Measurements from ENCODE around the gene USP46. TPM values are rescaled to one million over a fixed set of nuclear protein-coding genes. Genes with fewer than 3 reads are reported as not detected.

USP46 gene
- total RNA-seq, 2 experiments from 2014 or later, result 13.1 to 15.0 TPM

DNA sequence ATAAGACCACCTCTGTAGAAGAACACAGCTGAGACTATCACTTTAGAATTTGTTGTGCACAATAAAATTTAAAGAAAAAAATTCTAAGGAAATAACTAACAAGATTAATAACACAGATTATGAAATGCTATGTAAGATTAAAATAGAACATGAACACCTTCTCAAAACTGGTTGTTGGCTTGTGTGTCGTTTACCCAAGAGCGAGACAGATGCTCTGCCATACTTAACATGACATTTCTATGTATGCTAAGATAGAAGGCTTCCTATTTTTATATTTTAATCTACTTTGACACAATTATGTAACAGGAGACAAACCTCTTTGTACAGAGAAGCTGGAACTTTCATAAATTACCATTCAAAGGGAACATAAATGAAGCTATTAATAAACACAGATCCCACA is 30.1 kb downstream of the USP46 start:
- no peak for DNase-seq
- H3K4me3 Mint-ChIP-seq, result no peak overlapping the region
- CTCF ChIA-PET, result interaction anchor here (1.5 kb wide), 1 partner anchor 43 kb away, joined by 3 read pairs; no protein-coding TSS in a partner anchor
- H3K27ac Mint-ChIP-seq, result no peak overlapping the region
- peaks cover 19% of the 10 kb centered on the region for H3K36me3 Mint-ChIP-seq (ENCODE audit: low read depth)
- H3K9me3 Mint-ChIP-seq, result no peaks in the 10 kb centered on the region
- peaks cover 2% of the 10 kb centered on the region for H3K4me1 Mint-ChIP-seq
- no peaks in the 10 kb centered on the region for H3K27me3 Mint-ChIP-seq
- POLR2A ChIA-PET, result interaction anchor here (1.4 kb wide), 1 partner anchor 11 kb away, joined by 3 read pairs; no protein-coding TSS in a partner anchor

DNA sequence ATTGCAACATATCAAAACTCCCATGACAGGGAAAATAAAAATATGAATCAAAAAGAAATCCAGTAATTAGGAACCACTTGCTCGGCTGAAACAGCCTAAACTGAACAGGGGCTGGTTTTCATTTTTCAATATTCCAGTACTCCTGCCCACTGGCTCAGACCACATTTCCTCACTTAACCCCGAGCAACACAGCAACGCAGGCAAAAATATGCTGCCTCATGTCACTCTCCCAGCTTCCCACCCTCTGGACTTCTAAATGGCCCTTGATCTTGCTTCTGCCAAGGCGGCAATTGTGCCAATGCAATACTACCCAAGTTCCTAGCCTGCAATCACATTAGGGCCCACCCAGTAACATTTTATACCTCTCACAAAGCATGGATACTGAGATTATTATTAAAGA is 30.6 kb downstream of the USP46 start:
- POLR2A ChIA-PET, result interaction anchor here (1.4 kb wide), 1 partner anchor 11 kb away, joined by 3 read pairs; no protein-coding TSS in a partner anchor
- Mint-ChIP-seq H3K27me3 (no peaks in the 10 kb centered on the region), H3K4me1 (peaks cover 2% of the 10 kb centered on the region), H3K9me3 (no peaks in the 10 kb centered on the region), H3K36me3 (ENCODE audit: low read depth) (peaks cover 20% of the 10 kb centered on the region), H3K27ac (no peak overlapping the region), H3K4me3 (no peak overlapping the region)
- no peak for DNase-seq
- CTCF ChIA-PET, result interaction anchor here (1.5 kb wide), 1 partner anchor 42 kb away, joined by 3 read pairs; no protein-coding TSS in a partner anchor

DNA sequence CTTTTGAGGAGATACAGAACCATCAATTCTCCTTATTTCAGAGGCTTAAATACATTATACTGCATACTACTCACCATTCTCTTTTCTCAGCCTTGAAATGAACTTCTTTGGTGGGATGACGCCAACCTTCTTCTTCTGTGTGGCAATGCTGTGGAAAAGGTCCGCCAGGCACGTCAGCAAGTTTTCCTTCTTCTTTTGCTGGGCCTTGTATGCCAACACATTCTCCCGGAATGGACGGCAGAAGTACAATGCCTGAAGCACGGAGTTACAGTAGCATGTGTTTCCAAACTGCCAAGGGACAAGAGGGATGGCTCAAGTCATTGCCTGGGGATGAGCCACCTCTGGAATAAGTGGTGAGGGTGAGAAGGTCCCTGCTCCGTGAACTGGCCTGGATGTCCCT is 31.2 kb downstream of the USP46 start:
- ChIA-PET CTCF (no interaction called here), POLR2A (no interaction called here)
- Mint-ChIP-seq H3K27me3 (no peaks in the 10 kb centered on the region), H3K4me3 (no peak overlapping the region), H3K27ac (no peak overlapping the region), H3K4me1 (peaks cover under 1% of the 10 kb centered on the region), H3K9me3 (no peaks in the 10 kb centered on the region), H3K36me3 (ENCODE audit: low read depth) (peaks cover 22% of the 10 kb centered on the region)
- DNase-seq, result no peak

DNA sequence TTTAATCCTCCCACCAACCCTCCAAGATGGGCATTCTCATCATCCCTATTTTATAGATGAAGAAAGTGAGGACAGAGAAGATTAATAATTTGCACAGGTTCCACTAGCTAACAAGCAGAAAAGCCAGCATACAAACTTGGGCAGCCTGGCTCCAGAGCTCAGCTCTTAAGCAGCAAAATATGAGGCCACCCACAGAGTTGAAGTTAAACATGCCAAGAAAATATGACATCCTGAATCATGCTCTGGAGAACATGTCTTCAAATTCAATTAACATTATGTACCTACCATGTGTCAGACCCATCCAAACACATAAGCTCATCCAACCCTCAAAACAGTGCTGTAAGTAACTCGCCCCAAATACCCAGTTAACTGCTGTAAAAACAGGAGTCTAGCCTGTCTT is 33.9 kb downstream of the USP46 start:
- Mint-ChIP-seq H3K4me1 (no peaks in the 10 kb centered on the region), H3K9me3 (no peaks in the 10 kb centered on the region), H3K36me3 (ENCODE audit: low read depth) (peaks cover 26% of the 10 kb centered on the region), H3K27ac (no peak overlapping the region), H3K27me3 (no peaks in the 10 kb centered on the region), H3K4me3 (no peak overlapping the region)
- POLR2A ChIA-PET, result no interaction called here
- CTCF ChIA-PET, result interaction anchor here (1.1 kb wide), 1 partner anchor 11 kb away, joined by 3 read pairs; no protein-coding TSS in a partner anchor
- DNase-seq, result no peak

DNA sequence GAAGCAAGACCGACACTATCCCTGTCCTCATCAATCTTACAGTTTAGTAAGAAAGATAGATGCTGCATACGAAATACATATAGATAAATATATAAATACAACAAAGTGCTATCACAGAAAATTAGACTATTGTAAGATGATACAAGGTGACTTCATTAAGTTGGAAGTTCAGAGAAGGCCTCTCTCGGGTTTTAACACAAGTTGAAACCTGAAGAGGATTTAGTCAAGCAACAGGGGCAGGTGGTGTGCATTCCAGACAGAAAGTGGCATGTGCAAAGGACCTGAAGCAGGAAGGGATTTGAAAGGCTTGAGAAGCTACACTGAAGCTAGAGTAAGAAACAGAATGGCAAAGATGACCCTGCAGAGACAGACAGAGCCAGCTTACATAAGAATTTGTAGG is 36.5 kb downstream of the USP46 start:
- H3K9me3 Mint-ChIP-seq, result no peaks in the 10 kb centered on the region
- ChIA-PET POLR2A (no interaction called here), CTCF (no interaction called here)
- H3K36me3 Mint-ChIP-seq (ENCODE audit: low read depth), result peaks cover 21% of the 10 kb centered on the region
- peaks cover 17% of the 10 kb centered on the region for H3K4me1 Mint-ChIP-seq
- DNase-seq, result no peak
- H3K27me3 Mint-ChIP-seq, result no peaks in the 10 kb centered on the region
- H3K27ac Mint-ChIP-seq, result no peak overlapping the region
- no peak overlapping the region for H3K4me3 Mint-ChIP-seq

- H3K4me1 Mint-ChIP-seq, result peaks cover 25% of the 10 kb centered on the region
- CTCF ChIA-PET, result no interaction called here
- no peak overlapping the region for H3K4me3 Mint-ChIP-seq
- peaks cover 21% of the 10 kb centered on the region for H3K36me3 Mint-ChIP-seq (ENCODE audit: low read depth)
- no peak overlapping the region for H3K27ac Mint-ChIP-seq
- H3K27me3 Mint-ChIP-seq, result no peaks in the 10 kb centered on the region
- DNase-seq, result no peak
- POLR2A ChIA-PET, result no interaction called here
- H3K9me3 Mint-ChIP-seq, result no peaks in the 10 kb centered on the region
These were observed 37.5 kb downstream of the USP46 start for GRCh38 chr4:52621567-52621966.

GRCh38 chr4:52619591-52619931 is 39.5 kb downstream of the USP46 start:
- no peak for DNase-seq
- no peaks in the 10 kb centered on the region for H3K9me3 Mint-ChIP-seq
- no peaks in the 10 kb centered on the region for H3K27me3 Mint-ChIP-seq
- H3K4me1 Mint-ChIP-seq, result peaks cover 38% of the 10 kb centered on the region
- no peak overlapping the region for H3K27ac Mint-ChIP-seq
- ChIA-PET POLR2A (interaction anchor here (0.8 to 1.8 kb wide), 2 partner anchors 31 to 38 kb away, joined by 4 to 5 read pairs; no protein-coding TSS in a partner anchor), CTCF (no interaction called here)
- H3K4me3 Mint-ChIP-seq, result no peak overlapping the region
- H3K36me3 Mint-ChIP-seq (ENCODE audit: low read depth), result peaks cover 16% of the 10 kb centered on the region

GRCh38 chr4:52618795-52619590 is 40.1 kb downstream of the USP46 start:
- H3K4me3 Mint-ChIP-seq, result no peak overlapping the region
- H3K4me1 Mint-ChIP-seq, result peaks cover 38% of the 10 kb centered on the region
- CTCF ChIA-PET, result interaction anchor here (3.1 kb wide), 1 partner anchor 31 kb away, joined by 15 read pairs; no protein-coding TSS in a partner anchor
- POLR2A ChIA-PET, result interaction anchor here (1.8 to 3.6 kb wide), 2 partner anchors 31 to 94 kb away, joined by 5 to 25 read pairs; no protein-coding TSS in a partner anchor
- H3K27ac Mint-ChIP-seq, result no peak overlapping the region
- H3K36me3 Mint-ChIP-seq (ENCODE audit: low read depth), result peaks cover 16% of the 10 kb centered on the region
- H3K9me3 Mint-ChIP-seq, result peaks cover 4% of the 10 kb centered on the region
- H3K27me3 Mint-ChIP-seq, result no peaks in the 10 kb centered on the region
- DNase-seq, result no peak

- CTCF ChIA-PET, result interaction anchor here (0.7 to 3.1 kb wide), 8 partner anchors 26 to 95 kb away, joined by 3 to 15 read pairs (median 4); no protein-coding TSS in a partner anchor
These were observed 41.6 kb downstream of the USP46 start for GRCh38 chr4:52617336-52618020.

DNA sequence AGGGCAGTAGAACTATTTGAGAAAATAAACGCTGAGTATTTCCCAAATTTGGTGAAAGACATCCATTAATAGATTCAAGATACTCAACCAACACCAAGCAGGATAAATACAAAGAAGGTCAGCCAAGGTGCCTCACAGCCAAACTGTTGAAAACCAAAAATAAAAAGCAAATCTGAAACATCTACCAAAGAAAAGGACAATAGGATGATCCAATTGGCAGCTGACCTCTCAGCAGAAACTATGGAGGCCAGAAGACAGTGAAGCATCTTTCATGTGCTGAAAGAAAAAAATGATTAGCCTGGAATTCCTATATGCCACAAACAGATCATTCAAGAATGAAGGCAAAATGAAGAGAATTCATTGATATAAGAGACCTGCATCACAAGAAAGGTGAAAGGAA is 44.9 kb downstream of the USP46 start:
- Mint-ChIP-seq H3K9me3 (peaks cover 12% of the 10 kb centered on the region), H3K36me3 (ENCODE audit: low read depth) (peaks cover 36% of the 10 kb centered on the region), H3K27ac (no peak overlapping the region), H3K27me3 (no peaks in the 10 kb centered on the region), H3K4me1 (peaks cover 35% of the 10 kb centered on the region), H3K4me3 (no peak overlapping the region)
- POLR2A ChIA-PET, result no interaction called here
- no peak for DNase-seq
- CTCF ChIA-PET, result no interaction called here

More at GRCh38 chr4:52617336-52618020, 41.6 kb downstream of the USP46 start:
- peaks cover 20% of the 10 kb centered on the region for H3K36me3 Mint-ChIP-seq (ENCODE audit: low read depth)
- H3K9me3 Mint-ChIP-seq, result peaks cover 8% of the 10 kb centered on the region
- peaks cover 38% of the 10 kb centered on the region for H3K4me1 Mint-ChIP-seq
- POLR2A ChIA-PET, result interaction anchor here (0.8 to 3.6 kb wide), 5 partner anchors 12 to 95 kb away, joined by 3 to 25 read pairs (median 8); partner anchors contain the start of gene USP46
- H3K4me3 Mint-ChIP-seq, result no peak overlapping the region
- peak; percentile 30 for DNase-seq
- peak overlapping the region; percentile 58 for H3K27ac Mint-ChIP-seq
- no peaks in the 10 kb centered on the region for H3K27me3 Mint-ChIP-seq

DNA sequence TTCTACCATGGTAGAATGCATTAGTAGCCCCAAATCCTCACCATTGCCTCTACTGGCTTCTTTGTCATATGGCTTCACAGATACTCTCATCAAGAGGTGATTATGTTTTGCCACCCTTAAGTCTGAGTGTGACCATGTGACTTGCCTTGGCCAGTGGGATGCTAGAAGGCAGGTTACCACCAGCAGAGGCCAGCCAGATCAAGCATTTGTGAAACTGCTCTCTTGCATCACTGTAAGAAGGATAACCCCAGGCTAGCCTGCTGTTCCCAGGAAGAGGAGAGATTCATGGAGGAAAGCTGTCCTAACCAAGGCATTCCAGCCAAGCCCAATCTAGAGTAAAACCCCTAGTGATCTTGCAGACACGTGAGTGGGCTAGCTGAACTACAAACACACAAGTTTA is 46.8 kb downstream of the USP46 start:
- H3K4me3 Mint-ChIP-seq, result no peak overlapping the region
- peaks cover 53% of the 10 kb centered on the region for H3K36me3 Mint-ChIP-seq (ENCODE audit: low read depth)
- ChIA-PET CTCF (no interaction called here), POLR2A (no interaction called here)
- no peak overlapping the region for H3K27ac Mint-ChIP-seq
- peaks cover 12% of the 10 kb centered on the region for H3K9me3 Mint-ChIP-seq
- H3K4me1 Mint-ChIP-seq, result peaks cover 18% of the 10 kb centered on the region
- DNase-seq, result no peak
- H3K27me3 Mint-ChIP-seq, result no peaks in the 10 kb centered on the region

- Mint-ChIP-seq H3K27ac (no peak overlapping the region), H3K4me3 (no peak overlapping the region), H3K9me3 (peaks cover 12% of the 10 kb centered on the region), H3K36me3 (ENCODE audit: low read depth) (peaks cover 65% of the 10 kb centered on the region), H3K4me1 (peaks cover 8% of the 10 kb centered on the region), H3K27me3 (no peaks in the 10 kb centered on the region)
- no peak for DNase-seq
- ChIA-PET POLR2A (no interaction called here), CTCF (no interaction called here)
These were observed 48.0 kb downstream of the USP46 start for GRCh38 chr4:52611030-52611555.

- Mint-ChIP-seq H3K4me3 (no peak overlapping the region), H3K36me3 (ENCODE audit: low read depth) (peaks cover 56% of the 10 kb centered on the region), H3K27me3 (no peaks in the 10 kb centered on the region), H3K4me1 (no peaks in the 10 kb centered on the region), H3K9me3 (no peaks in the 10 kb centered on the region), H3K27ac (no peak overlapping the region)
- DNase-seq, result no peak
- ChIA-PET POLR2A (interaction anchor here (0.7 kb wide), 1 partner anchor 24 kb away, joined by 3 read pairs; no protein-coding TSS in a partner anchor), CTCF (no interaction called here)
These were observed 52.4 kb downstream of the USP46 start for GRCh38 chr4:52606726-52607125.

Data from activated CD4-positive, alpha-beta memory T cell treated with anti-CD3 and anti-CD28 coated beads, Interleukin-2, amount 10 ng/mL, durations not matched to agents 7 days and 5 days (primary cell).